HepG2 (cell line): ENCODE results near the gene IRF1. TPM values are rescaled to one million over a fixed set of nuclear protein-coding genes. Genes with fewer than 3 reads are reported as not detected.
A peak's percentile ranks its signal among the peaks of the same experiment; 100 is the strongest.

Experiments used
- ATAC-seq: fragments of 200-7000 bp; cut with Tn5 transposase; 3 replicates; pipeline ENCODE4 v1.9.1; 2020; ENCODE audit warnings: mild to moderate bottlenecking, moderate library complexity
- BruUV-seq: library from RNA; stranded (reverse); fragments of 400-500 nt; replicated peaks from 2 replicates; lab custom pipeline; 2021; lab: Mats Ljungman, UMichigan
- CTCF ChIA-PET: fragments of 300-600 bp; formaldehyde crosslinking; extraction: SDS; loops from one replicate; lab custom pipeline; 2021; ENCODE audit warnings: low total read pairs, inconsistent platforms, low intra/inter-chr PET ratio; lab: Yijun Ruan, JAX
- POLR2A ChIA-PET: fragments of 350-600 bp; sonication (Branson Sonifier 250); formaldehyde crosslinking; loops from one replicate; lab custom pipeline; 2020; ENCODE audit warnings: antibody characterized with exemption, inconsistent platforms; lab: Yijun Ruan, JAX
- DNase-seq: peaks from one replicate; pipeline ENCODE4 v3.0.0-alpha.2; 2015; ENCODE audit warnings: low spot score
- FAIRE-seq: peaks from 3 replicates; lab custom pipeline; 2011; peaks lifted over from hg19 to GRCh38; lab: Jason Lieb, UNC
- H2AFZ ChIP-seq: one replicate; pipeline ENCODE4 v1.6.1; 2011; ENCODE audit warnings: low read length, inconsistent platforms
- H3K27ac ChIP-seq: fragments of 300-600 bp; 3 replicates; pipeline ENCODE4 v1.8.0; 2011; ENCODE audit warnings: mixed run types, mild to moderate bottlenecking, mixed read lengths, low read length, inconsistent platforms; ENCODE audit not compliant: insufficient read depth; ENCODE audit errors: extremely low read length
- H3K27me3 ChIP-seq, 2 experiments: fragments of 200-600 bp in 1 of 2; 2 replicates in 1 of 2; 3 replicates in 1 of 2; pipeline versions ENCODE4 v1.6.0 to v1.8.0; 2011; ENCODE audit warnings: low read length in 2 of 2, mild to moderate bottlenecking in 2 of 2, moderate library complexity in 2 of 2, inconsistent platforms in 1 of 2; ENCODE audit not compliant: insufficient read depth in 2 of 2, control insufficient read depth in 1 of 2
- H3K36me3 ChIP-seq, 2 experiments: fragments of 200-600 bp in 1 of 2; replicated peaks in 1 of 2; 2 replicates in 1 of 2; 3 replicates in 1 of 2; pipeline versions ENCODE4 v1.5.1 to v1.8.0; 2011; ENCODE audit warnings: low read length in 2 of 2, inconsistent platforms in 1 of 2; ENCODE audit not compliant: insufficient read depth in 2 of 2, control insufficient read depth in 1 of 2
- H3K4me1 ChIP-seq: 2 replicates; pipeline ENCODE4 v1.5.1; 2012; ENCODE audit warnings: low read length, inconsistent platforms; ENCODE audit not compliant: insufficient read depth
- H3K4me2 ChIP-seq: 2 replicates; pipeline ENCODE4 v1.6.0; 2011; ENCODE audit warnings: low read depth, low read length, inconsistent platforms
- H3K4me3 ChIP-seq, 3 experiments: fragments of 200-600 bp in 1 of 3; sonication (generic), shearing (Covaris generic) in 1 of 3; replicated peaks in 1 of 3; 2 replicates each; pipeline ENCODE4 v1.5.1; 2011 to 2016; ENCODE audit warnings: low read length in 3 of 3, inconsistent platforms in 2 of 3, low read depth in 2 of 3, mild to moderate bottlenecking in 2 of 3, control low read depth in 1 of 3, mixed read lengths in 1 of 3; ENCODE audit not compliant: insufficient read depth in 1 of 3
- H3K79me2 ChIP-seq: one replicate; pipeline ENCODE4 v1.6.1; 2011; ENCODE audit warnings: low read length, inconsistent platforms; ENCODE audit not compliant: insufficient read depth
- H3K9ac ChIP-seq: 2 replicates; pipeline ENCODE4 v1.6.0; 2011; ENCODE audit warnings: mild to moderate bottlenecking, low read depth, low read length, inconsistent platforms; ENCODE audit not compliant: insufficient read depth
- H3K9me3 ChIP-seq: 2 replicates; pipeline ENCODE4 v1.5.1; 2012; ENCODE audit warnings: mild to moderate bottlenecking, low read length
- H4K20me1 ChIP-seq: 2 replicates; pipeline ENCODE4 v1.6.0; 2011; ENCODE audit warnings: inconsistent platforms, mild to moderate bottlenecking, low read length, moderate library complexity; ENCODE audit not compliant: insufficient read depth
- TBP ChIP-seq: sonication (generic); formaldehyde crosslinking; IDR thresholded peaks from 2 replicates; pipeline ENCODE4 v1.5.0; 2020; ENCODE audit warnings: missing genetic modification reagents
- TBX2 ChIP-seq: sonication (generic); formaldehyde crosslinking; IDR thresholded peaks from 2 replicates; pipeline ENCODE4 v1.5.0; 2020; ENCODE audit warnings: missing genetic modification reagents, mild to moderate bottlenecking, borderline replicate concordance
- TCF12 ChIP-seq, 2 experiments: fragments of 450-650 bp in 1 of 2; sonication (generic) in 1 of 2; formaldehyde crosslinking in 1 of 2; IDR thresholded peaks; 2 replicates each; pipeline versions ENCODE4 v1.6.1 to v1.8.0; 2017 to 2022; ENCODE audit warnings: antibody characterized with exemption in 1 of 2, mild to moderate bottlenecking in 1 of 2, missing genetic modification reagents in 1 of 2, moderate library complexity in 1 of 2
- ZMYM2 ChIP-seq: sonication (generic); formaldehyde crosslinking; IDR thresholded peaks from 2 replicates; pipeline ENCODE4 v1.8.0; 2022; ENCODE audit warnings: mild to moderate bottlenecking, missing genetic modification reagents
- ZNF660 ChIP-seq: sonication (generic); formaldehyde crosslinking; IDR thresholded peaks from 2 replicates; pipeline ENCODE4 v1.5.1; 2020; ENCODE audit warnings: mild to moderate bottlenecking, low read depth, missing genetic modification reagents, borderline replicate concordance
- ZSCAN25 ChIP-seq: sonication (generic); formaldehyde crosslinking; IDR thresholded peaks from 2 replicates; pipeline ENCODE4 v1.8.0; 2022; ENCODE audit warnings: mild to moderate bottlenecking, missing genetic modification reagents
- WGBS: methylation state at CpG from one replicate; pipeline ENCODE4 v1.1.6; 2017; ENCODE audit warnings: low lambda C conversion rate; 5-methylcytosine and 5-hydroxymethylcytosine counted together
- in situ Hi-C: cut with HindIII; loops from 2 replicates; pipeline ENCODE4 v1.10.0; 2017; ENCODE audit warnings: low pct_unique_long_range_greater_than_20kb; ENCODE audit not compliant: extremely low pct_ligation_motif_present
- intact Hi-C: fragments of 100-400 bp; cut with micrococcal nuclease; formaldehyde crosslinking; loops from one replicate; pipeline ENCODE4 v1.10.0; 2022; ENCODE audit not compliant: unreplicated experiment
- polyA plus RNA-seq, 8 experiments: library from polyadenylated mRNA; depleted of rRNA in 3 of 8; stranded (reverse) in 7 of 8; unstranded in 1 of 8; fragments of >200 nt; fragmentation: Illumina TruSeq in 4 of 8; extraction: Trizol in 4 of 8; gene quantifications; 2 replicates each; pipeline versions ENCODE4 v1.2.1 to v1.2.3, GENCODE V29; 2011 to 2016; ENCODE audit warnings: low read depth in 4 of 8, missing spikeins in 1 of 8, mixed read lengths in 1 of 8; ENCODE audit not compliant: insufficient read depth in 1 of 8
- total RNA-seq, 5 experiments: library from RNA; depleted of rRNA; stranded (reverse); fragments of >200 nt; fragmentation: Illumina TruSeq; extraction: Trizol; gene quantifications; 2 replicates each; pipeline ENCODE4 v1.2.3, GENCODE V29; 2016; ENCODE audit warnings: low read depth in 1 of 5
- TF ChIP-seq, protein P1 (sequence below): sonication (generic); formaldehyde crosslinking; conservative IDR thresholded peaks from 2 replicates; pipeline ENCODE4 v1.8.0; 2022; ENCODE audit warnings: missing genetic modification reagents

Gene IRF1
- total and polyA plus RNA-seq, 2 of the 13 experiments (the other 11 are each of a cell fraction or from before 2014, with no cell fraction given) = 4.1 to 8.8 TPM

DNA sequence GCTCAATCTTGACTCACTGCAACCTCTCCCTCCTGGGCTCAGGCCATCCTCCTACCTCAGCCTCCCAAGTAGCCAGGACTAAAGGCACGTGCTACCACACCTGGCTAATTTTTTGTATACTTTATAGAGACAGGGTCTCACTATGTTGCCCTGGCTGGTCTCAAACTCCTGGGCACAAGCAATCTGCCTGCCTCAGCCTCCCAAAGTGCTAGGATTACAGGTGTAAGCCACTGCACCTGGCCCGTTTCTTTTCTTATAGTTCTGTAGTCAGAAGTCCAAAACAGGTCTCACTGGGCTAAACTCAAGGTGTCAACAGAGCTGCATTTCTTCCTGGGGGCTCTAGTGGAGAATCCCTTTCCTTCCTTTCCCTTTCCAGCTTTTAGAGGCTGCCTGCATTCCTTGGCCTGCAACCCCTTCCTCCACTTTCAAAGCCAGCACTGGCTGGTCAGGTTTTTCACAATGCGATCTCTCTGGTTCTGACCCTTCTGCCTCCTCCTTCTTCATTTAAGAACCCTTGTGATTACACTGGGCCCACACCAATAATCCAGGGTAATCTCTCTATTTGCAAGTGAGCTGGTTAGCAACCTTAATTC, 16.3 kb downstream of the IRF1 start:
- no peak overlapping the region for H3K9ac ChIP-seq
- no peaks in the 10 kb centered on the region for H3K9me3 ChIP-seq
- ChIA-PET CTCF (no interaction called here), POLR2A (interaction anchor here (0.8 to 7.9 kb wide), 3 partner anchors 15 to 22 kb away, joined by 3 to 99 read pairs (median 29); partner anchors contain the start of gene IRF1)
- ATAC-seq (no peak), FAIRE-seq (no peak), DNase-seq (no peak)
- BruUV-seq = no TSS peak
- intact Hi-C loops = no loop called here
- WGBS = 61% methylated on average over 3 of the region's 3 CpGs
- H2AFZ ChIP-seq = no peak overlapping the region
- H3K27me3 ChIP-seq = no peaks in the 10 kb centered on the region
- peak overlapping the region; percentile 81; the same call in 1 of the 2 replicates for H3K4me2 ChIP-seq
- no peaks in the 10 kb centered on the region for H4K20me1 ChIP-seq
- H3K27ac ChIP-seq = no peak overlapping the region
- in situ Hi-C loops = no loop called here
- TF ChIP-seq TBP (CRISPR knock-in tag) (no peak), ZNF660 (no peak), TCF12 (IDR thresholded peaks at IDR 0.05) (no peak), TCF12 (CRISPR knock-in tag; IDR thresholded peaks at IDR 0.05) (no peak), TBX2 (CRISPR knock-in tag) (0 out of 2 replicates have a peak, but pooled peaks have one; percentile 21)
- TF ChIP-seq, protein P1, sequence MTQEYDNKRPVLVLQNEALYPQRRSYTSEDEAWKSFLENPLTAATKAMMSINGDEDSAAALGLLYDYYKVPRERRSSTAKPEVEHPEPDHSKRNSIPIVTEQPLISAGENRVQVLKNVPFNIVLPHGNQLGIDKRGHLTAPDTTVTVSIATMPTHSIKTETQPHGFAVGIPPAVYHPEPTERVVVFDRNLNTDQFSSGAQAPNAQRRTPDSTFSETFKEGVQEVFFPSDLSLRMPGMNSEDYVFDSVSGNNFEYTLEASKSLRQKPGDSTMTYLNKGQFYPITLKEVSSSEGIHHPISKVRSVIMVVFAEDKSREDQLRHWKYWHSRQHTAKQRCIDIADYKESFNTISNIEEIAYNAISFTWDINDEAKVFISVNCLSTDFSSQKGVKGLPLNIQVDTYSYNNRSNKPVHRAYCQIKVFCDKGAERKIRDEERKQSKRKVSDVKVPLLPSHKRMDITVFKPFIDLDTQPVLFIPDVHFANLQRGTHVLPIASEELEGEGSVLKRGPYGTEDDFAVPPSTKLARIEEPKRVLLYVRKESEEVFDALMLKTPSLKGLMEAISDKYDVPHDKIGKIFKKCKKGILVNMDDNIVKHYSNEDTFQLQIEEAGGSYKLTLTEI (CRISPR knock-in tag) = no peak
- H3K36me3 ChIP-seq = no peaks in the 10 kb centered on the region
- peaks cover 68% of the 10 kb centered on the region for H3K4me1 ChIP-seq
- no peaks in the 10 kb centered on the region for H3K79me2 ChIP-seq
- H3K4me3 ChIP-seq = no peak overlapping the region

DNA sequence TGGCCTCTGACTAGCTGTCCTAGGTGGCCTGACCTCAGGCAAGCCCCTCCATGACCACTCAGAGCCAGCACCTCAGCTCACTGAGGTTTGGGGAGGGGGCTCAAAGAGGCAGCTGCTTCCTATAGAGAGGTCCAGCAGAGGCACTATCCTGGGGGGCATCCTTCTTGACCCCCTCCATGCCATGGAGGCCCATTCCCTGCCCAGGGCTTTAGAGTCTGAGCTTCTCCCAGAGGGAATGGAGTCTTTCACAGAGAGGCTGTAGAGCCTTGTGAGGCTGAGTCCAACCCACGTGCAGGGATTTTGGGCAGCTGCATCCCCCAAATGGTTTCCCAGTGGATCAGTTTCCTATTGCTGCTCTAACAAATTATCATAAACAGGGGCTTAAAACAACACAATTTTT, 16.9 kb downstream of the IRF1 start:
- no peak for TF ChIP-seq ZMYM2
- no peak for TF ChIP-seq ZSCAN25 (CRISPR knock-in tag)
- ChIA-PET POLR2A (interaction anchor here (0.8 kb wide), 1 partner anchor 17 kb away, joined by 3 read pairs; the partner anchor contains the start of gene IRF1), CTCF (no interaction called here)
- no peak overlapping the region for H3K9ac ChIP-seq
- no peaks in the 10 kb centered on the region for H4K20me1 ChIP-seq
- ATAC-seq (no peak), FAIRE-seq (no peak), DNase-seq (no peak)
- no peak overlapping the region for H3K4me2 ChIP-seq
- no peak overlapping the region for H3K27ac ChIP-seq
- no peaks in the 10 kb centered on the region for H3K9me3 ChIP-seq
- in situ Hi-C loops = no loop called here
- no peaks in the 10 kb centered on the region for H3K36me3 ChIP-seq
- intact Hi-C loops = no loop called here
- WGBS = 50% methylated on average over 1 of the region's 1 CpG
- H3K4me1 ChIP-seq = peaks cover 70% of the 10 kb centered on the region
- H3K27me3 ChIP-seq = no peaks in the 10 kb centered on the region
- H3K4me3 ChIP-seq = no peak overlapping the region
- H2AFZ ChIP-seq = no peak overlapping the region
- H3K79me2 ChIP-seq = no peaks in the 10 kb centered on the region
- BruUV-seq = no TSS peak
